ENCODE measurements around the gene GPR108.
"Not testable (repeated sequence)": the region's sequence is repeated elsewhere in the genome, so short reads cannot be mapped to it uniquely, and the experiment has no call there.

GPR108 gene

GRCh38 chr19:6737284-6737872, at the start of gene GPR108:
GPR108 (minus strand) TSS chr19:6737580; CDS start chr19:6737576, 4 bp downstream.
- DNase-seq = peak; percentile 99

GRCh38 chr19:6779206-6779605, 41.8 kb upstream of the GPR108 start:
- no peak for DNase-seq

- DNase-seq = no peak
These were observed 41.0 kb upstream of the GPR108 start for GRCh38 chr19:6778386-6778785.

GRCh38 chr19:6777434-6777833, 40.1 kb upstream of the GPR108 start:
- no peak for DNase-seq

- DNase-seq = no peak
These were observed 39.6 kb upstream of the GPR108 start for GRCh38 chr19:6776999-6777398.

GRCh38 chr19:6776045-6776444, 38.7 kb upstream of the GPR108 start:
- DNase-seq = not testable (repeated sequence)

GRCh38 chr19:6774821-6775707, 37.7 kb upstream of the GPR108 start:
- no peak for DNase-seq

GRCh38 chr19:6773323-6773931, 36.0 kb upstream of the GPR108 start:
- no peak for DNase-seq

- no peak for DNase-seq
These were observed 35.5 kb upstream of the GPR108 start for GRCh38 chr19:6772866-6773322.

GRCh38 chr19:6772028-6772865, 34.9 kb upstream of the GPR108 start, which contains the start of gene VAV1:
VAV1 (plus strand) TSS chr19:6772708; CDS start chr19:6772808, 100 bp downstream.
- no peak for DNase-seq

- not testable (repeated sequence) for DNase-seq
These were observed 34.3 kb upstream of the GPR108 start for GRCh38 chr19:6771648-6772027.

- DNase-seq = no peak
These were observed 31.7 kb upstream of the GPR108 start for GRCh38 chr19:6769006-6769619.

- no peak for DNase-seq
These were observed 30.9 kb upstream of the GPR108 start for GRCh38 chr19:6768236-6768785.

- peak; percentile 97 for DNase-seq
These were observed 30.2 kb upstream of the GPR108 start, which contains the start of gene SH2D3A for GRCh38 chr19:6767357-6768235. SH2D3A (minus strand) TSS chr19:6767435; CDS start chr19:6763748, 3,687 bp downstream.

GRCh38 chr19:6767081-6767356, 29.6 kb upstream of the GPR108 start:
- DNase-seq = peak; percentile 59

- DNase-seq = no peak
These were observed 29.1 kb upstream of the GPR108 start for GRCh38 chr19:6766357-6767080.

GRCh38 chr19:6765738-6766356, 28.5 kb upstream of the GPR108 start:
- no peak for DNase-seq

GRCh38 chr19:6762253-6762797, 24.9 kb upstream of the GPR108 start:
- DNase-seq = not testable (repeated sequence)

- no peak for DNase-seq
These were observed 23.8 kb upstream of the GPR108 start for GRCh38 chr19:6761053-6761676.

All from NCI-H1436 (cell line).